IMR-90 (cell line): ENCODE results near the gene CLTRN. TPM values are rescaled to one million over a fixed set of nuclear protein-coding genes. Genes with fewer than 3 reads are reported as not detected.

Experiments
- ATAC-seq: fragments of 200-7000 bp; cut with Tn5 transposase; 2 replicates; pipeline ENCODE4 v1.9.1; 2020; ENCODE audit warnings: low read depth, mild to moderate bottlenecking, moderate library complexity
- BruUV-seq: library from RNA; stranded (reverse); fragments of 400-500 nt; replicated peaks from 2 replicates; lab custom pipeline; 2021; lab: Mats Ljungman, UMichigan
- CTCF ChIA-PET: fragments of 300-600 bp; formaldehyde crosslinking; extraction: SDS; loops from one replicate; lab custom pipeline; 2021; ENCODE audit warnings: antibody characterized with exemption; lab: Yijun Ruan, JAX
- POLR2A ChIA-PET: fragments of 300-600 bp; sonication (Branson Sonifier 250); formaldehyde crosslinking; loops from one replicate; lab custom pipeline; 2022; ENCODE audit warnings: antibody characterized with exemption; ENCODE audit not compliant: unreplicated experiment; lab: Charles Lee
- DNase-seq: peaks from one replicate; pipeline ENCODE4 v3.0.0; 2013
- H2AFZ ChIP-seq: replicated peaks from 2 replicates; pipeline ENCODE3; 2013; ENCODE audit warnings: low read length, mild to moderate bottlenecking; ENCODE audit not compliant: poor library complexity
- H2AK5ac ChIP-seq: 2 replicates; pipeline ENCODE4 v1.6.1; 2013; ENCODE audit warnings: low read depth, low read length, inconsistent platforms
- H2AK9ac ChIP-seq: replicated peaks from 2 replicates; pipeline ENCODE3; 2013; ENCODE audit warnings: mild to moderate bottlenecking, low read depth, low read length, moderate library complexity; ENCODE audit not compliant: poor library complexity
- H2BK120ac ChIP-seq: 2 replicates; pipeline ENCODE4 v1.6.1; 2013; ENCODE audit warnings: low read depth, low read length, inconsistent platforms
- H2BK15ac ChIP-seq: 3 replicates; pipeline ENCODE4 v1.6.1; 2013; ENCODE audit warnings: low read depth, low read length, inconsistent platforms
- H2BK20ac ChIP-seq: 2 replicates; pipeline ENCODE4 v1.6.1; 2013; ENCODE audit warnings: low read depth, mild to moderate bottlenecking, inconsistent platforms, low read length, moderate library complexity
- H2BK5ac ChIP-seq: 2 replicates; pipeline ENCODE4 v1.6.1; 2013; ENCODE audit warnings: mild to moderate bottlenecking, low read depth, low read length, inconsistent platforms; ENCODE audit not compliant: poor library complexity, severe bottlenecking
- H3K14ac ChIP-seq: replicated peaks from 2 replicates; pipeline ENCODE4 v1.6.1; 2013; ENCODE audit warnings: low read depth, low read length, inconsistent platforms
- H3K18ac ChIP-seq: 2 replicates; pipeline ENCODE4 v1.6.1; 2013; ENCODE audit warnings: low read depth, low read length, control low read depth
- H3K23ac ChIP-seq: 2 replicates; pipeline ENCODE4 v1.6.1; 2013; ENCODE audit warnings: low read depth, low read length, inconsistent platforms
- H3K27ac ChIP-seq: 2 replicates; pipeline ENCODE4 v1.5.1; 2013; ENCODE audit warnings: mild to moderate bottlenecking, control low read depth, low read length; ENCODE audit not compliant: insufficient read depth
- H3K27me3 ChIP-seq: 2 replicates; pipeline ENCODE4 v1.6.1; 2013; ENCODE audit warnings: low read length; ENCODE audit not compliant: control insufficient read depth, insufficient read depth
- H3K36me3 ChIP-seq: 2 replicates; pipeline ENCODE4 v1.6.1; 2013; ENCODE audit warnings: low read length, mixed read lengths; ENCODE audit not compliant: control insufficient read depth, insufficient read depth
- H3K4ac ChIP-seq: 2 replicates; pipeline ENCODE4 v1.6.1; 2013; ENCODE audit warnings: low read depth, low read length, inconsistent platforms
- H3K4me1 ChIP-seq: 2 replicates; pipeline ENCODE4 v1.6.1; 2013; ENCODE audit warnings: low read length, mixed read lengths; ENCODE audit not compliant: control insufficient read depth, insufficient read depth
- H3K4me2 ChIP-seq: 2 replicates; pipeline ENCODE4 v1.6.1; 2013; ENCODE audit warnings: low read depth, mild to moderate bottlenecking, control low read depth, low read length, moderate library complexity
- H3K4me3 ChIP-seq: 2 replicates; pipeline ENCODE4 v1.5.1; 2013; ENCODE audit warnings: low read depth, mild to moderate bottlenecking, control low read depth, low read length, moderate library complexity; ENCODE audit not compliant: insufficient read depth
- H3K56ac ChIP-seq: 2 replicates; pipeline ENCODE4 v1.6.1; 2013; ENCODE audit warnings: low read length, inconsistent platforms; ENCODE audit not compliant: insufficient read depth; ENCODE audit errors: extremely low read depth
- H3K79me1 ChIP-seq, 2 experiments: 2 replicates each; pipeline ENCODE4 v1.6.1; 2013; ENCODE audit warnings: low read length in 2 of 2, inconsistent platforms in 1 of 2, low read depth in 1 of 2
- H3K9ac ChIP-seq: 2 replicates; pipeline ENCODE4 v1.6.1; 2013; ENCODE audit warnings: low read depth, low read length, control low read depth
- H3K9me1 ChIP-seq: 2 replicates; pipeline ENCODE4 v1.6.1; 2013; ENCODE audit warnings: low read length, inconsistent platforms; ENCODE audit not compliant: insufficient read depth
- H3K9me3 ChIP-seq: 2 replicates; pipeline ENCODE4 v1.6.1; 2013; ENCODE audit warnings: low read length; ENCODE audit not compliant: control insufficient read depth, insufficient read depth
- H4K20me1 ChIP-seq: 2 replicates; pipeline ENCODE4 v1.6.1; 2013; ENCODE audit warnings: low read length, inconsistent platforms; ENCODE audit not compliant: insufficient read depth
- H4K5ac ChIP-seq: 2 replicates; pipeline ENCODE4 v1.6.1; 2013; ENCODE audit warnings: mild to moderate bottlenecking, low read depth, low read length, control low read depth
- H4K8ac ChIP-seq, 2 experiments: 2 replicates each; pipeline ENCODE4 v1.6.1; 2013; ENCODE audit warnings: low read depth in 2 of 2, low read length in 2 of 2, control low read depth in 1 of 2, inconsistent platforms in 1 of 2
- H4K91ac ChIP-seq: 2 replicates; pipeline ENCODE4 v1.6.1; 2013; ENCODE audit warnings: low read depth, low read length, inconsistent platforms; ENCODE audit not compliant: insufficient read depth
- CHD1 ChIP-seq: IDR thresholded peaks from 2 replicates; pipeline ENCODE4 v1.6.1; 2012; ENCODE audit warnings: low read depth, low read length, improper control_type of control experiment
- FOS ChIP-seq: fragments of 150-350 bp; IDR thresholded peaks from 2 replicates; pipeline ENCODE4 v1.6.1; 2016; ENCODE audit warnings: low read depth, low read length
- MAZ ChIP-seq: IDR thresholded peaks from 2 replicates; pipeline ENCODE4 v1.6.1; 2012; ENCODE audit warnings: low read depth, mild to moderate bottlenecking, low read length, improper control_type of control experiment, moderate library complexity, borderline replicate concordance
- POLR2A ChIP-seq: IDR thresholded peaks from 2 replicates; pipeline ENCODE4 v1.6.1; 2012; ENCODE audit warnings: mild to moderate bottlenecking, low read depth, low read length
- RCOR1 ChIP-seq: IDR thresholded peaks from 2 replicates; pipeline ENCODE4 v1.6.1; 2012; ENCODE audit warnings: mild to moderate bottlenecking, low read length, improper control_type of control experiment; ENCODE audit not compliant: insufficient replicate concordance
- WGBS, 2 experiments: methylation state at CpG; one replicate each; pipeline versions ENCODE4 v1.1.5 to v1.1.7; 2013; ENCODE audit warnings: missing lambda C conversion rate in 2 of 2; ENCODE audit not compliant: insufficient read length in 1 of 2; ENCODE audit errors: extremely low coverage in 2 of 2; 5-methylcytosine and 5-hydroxymethylcytosine counted together
- dilution Hi-C: fragments of 300-500 bp; cut with HindIII; formaldehyde crosslinking; loops from one replicate; pipeline ENCODE4 v1.14.3; 2018; ENCODE audit warnings: low sequenced_read_pairs; ENCODE audit not compliant: unreplicated experiment
- in situ Hi-C: fragments of 300-500 bp; cut with MboI; formaldehyde crosslinking; loops from 3 replicates; pipeline ENCODE4 v1.14.3; 2019; ENCODE audit warnings: low sequenced_read_pairs, inconsistent platforms, mixed read lengths
- intact Hi-C: fragments of 100-400 bp; cut with micrococcal nuclease; formaldehyde crosslinking; loops from 2 replicates; pipeline ENCODE4 v1.10.0; 2022
- polyA plus RNA-seq, 3 experiments: library from polyadenylated mRNA; depleted of rRNA; stranded (reverse); fragments of >200 nt; gene quantifications; 2 replicates each; pipeline ENCODE4 v1.2.3, GENCODE V29; 2012; ENCODE audit warnings: low replicate concordance in 1 of 3
- total RNA-seq: library from RNA; depleted of rRNA; stranded (reverse); fragments of >200 nt; gene quantifications from 2 replicates; pipeline ENCODE4 v1.2.3, GENCODE V29; 2012

The CLTRN gene
- total and polyA plus RNA-seq, 2 of the 4 experiments (the other 2 are of a cell fraction) = under 0.01 to 0.17 TPM

DNA sequence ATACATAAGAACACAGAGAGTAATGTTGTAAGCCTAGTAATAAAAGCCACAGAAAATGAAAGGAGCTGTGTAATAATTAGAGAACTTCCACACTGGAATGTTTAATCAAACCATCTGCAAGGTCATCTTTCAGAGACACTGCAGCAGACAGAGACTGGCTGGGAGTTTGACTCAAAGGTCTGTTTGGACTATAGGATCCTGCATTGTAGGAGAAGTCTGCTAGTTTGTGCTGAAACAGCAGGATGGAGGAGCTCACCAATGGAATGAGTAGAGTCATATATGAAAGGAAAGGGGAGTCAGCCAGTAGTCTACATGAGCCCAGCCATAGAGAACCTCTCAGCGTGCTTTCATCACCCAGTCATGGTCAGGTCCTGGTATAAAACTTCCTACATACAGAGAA is 59.4 kb downstream of the CLTRN start:
- no TSS peak for BruUV-seq
- no peak overlapping the region for H4K8ac ChIP-seq
- no peak overlapping the region for H3K4ac ChIP-seq
- no peak overlapping the region for H2BK20ac ChIP-seq
- no peaks in the 10 kb centered on the region for H3K4me1 ChIP-seq
- ChIA-PET POLR2A (no interaction called here), CTCF (no interaction called here)
- H3K9me3 ChIP-seq = no peaks in the 10 kb centered on the region
- dilution Hi-C loops (no loop called here), in situ Hi-C loops (no loop called here), intact Hi-C loops (no loop called here)
- no peak overlapping the region for H2AK5ac ChIP-seq
- no peak overlapping the region for H3K9ac ChIP-seq
- H2AFZ ChIP-seq = no peak overlapping the region
- ATAC-seq = no peak
- no peak overlapping the region for H3K14ac ChIP-seq
- H2BK5ac ChIP-seq = no peak overlapping the region
- H3K56ac ChIP-seq = no peak overlapping the region
- no peak overlapping the region for H2BK15ac ChIP-seq
- H3K79me1 ChIP-seq = no peaks in the 10 kb centered on the region
- no peaks in the 10 kb centered on the region for H3K36me3 ChIP-seq
- H3K18ac ChIP-seq = no peak overlapping the region
- H4K5ac ChIP-seq = no peak overlapping the region
- no peak overlapping the region for H3K4me3 ChIP-seq
- no peak for DNase-seq
- H3K9me1 ChIP-seq = no peaks in the 10 kb centered on the region
- no peak overlapping the region for H3K27ac ChIP-seq
- H4K20me1 ChIP-seq = no peaks in the 10 kb centered on the region
- no peak overlapping the region for H4K91ac ChIP-seq
- H2AK9ac ChIP-seq = no peak overlapping the region
- no peak overlapping the region for H2BK120ac ChIP-seq
- peaks cover 7% of the 10 kb centered on the region for H3K27me3 ChIP-seq
- TF ChIP-seq FOS = no peak
- TF ChIP-seq RCOR1 = no peak
- no peak for TF ChIP-seq POLR2A
- TF ChIP-seq CHD1 = no peak
- TF ChIP-seq MAZ = no peak
- WGBS, 2 experiments = no CpG with 5 or more reads among the region's 1 CpG
- no peak overlapping the region for H3K4me2 ChIP-seq
- no peak overlapping the region for H3K23ac ChIP-seq
